Activated naive CD4-positive, alpha-beta T cell treated with anti-CD3 and anti-CD28 coated beads, Interleukin-2, amount 50 U/mL, for 72 hours (primary cell): ENCODE measurements around the gene RIMBP2. TPM values are rescaled to one million over a fixed set of nuclear protein-coding genes. Genes with fewer than 3 reads are reported as not detected.
"Not testable (repeated sequence)": the region's sequence is repeated elsewhere in the genome, so short reads cannot be mapped to it uniquely, and the experiment has no call there.

ENCODE experiments used
- ATAC-seq, 2 donors: fragments of 150-1000 bp; cut with Tn5 transposase; 2 replicates each; pipeline ENCODE4 v1.10.0; 2021; ENCODE audit warnings: mild to moderate bottlenecking in 2 of 2, moderate library complexity in 2 of 2
- DNase-seq, 2 donors: peaks; one replicate each; pipeline ENCODE4 v3.0.0; 2021 to 2022; ENCODE audit warnings: low spot score in 2 of 2
- H3K27ac Mint-ChIP-seq, 2 donors: one replicate each; pipeline ENCODE4 v1.8.0; 2022; ENCODE audit warnings: mild to moderate bottlenecking in 2 of 2, mixed read lengths in 2 of 2
- H3K36me3 Mint-ChIP-seq, 2 donors: one replicate each; pipeline ENCODE4 v1.8.0; 2022; ENCODE audit warnings: mixed read lengths in 2 of 2
- H3K9me3 Mint-ChIP-seq, 2 donors: one replicate each; pipeline ENCODE4 v1.8.0; 2022; ENCODE audit warnings: mixed read lengths in 2 of 2
- total RNA-seq, 2 donors: library from RNA; stranded (reverse); gene quantifications; one replicate each; pipeline ENCODE4 v1.2.3, GENCODE V29; 2022

RIMBP2 gene
- not detected for total RNA-seq

GRCh38 chr12:130715998-130716968 lies at the start of gene RIMBP2:
Gene RIMBP2, minus strand, starts transcription at chr12:130716299. Its CDS starts 237,286 bp downstream, at chr12:130479013.
- DNase-seq, result no peak
- H3K9me3 Mint-ChIP-seq, result no peaks in the 10 kb centered on the region
- no peak within 1 kb of the TSS for H3K27ac Mint-ChIP-seq
- peaks cover 0 to 6% of the 10 kb centered on the region in 2 donors for H3K36me3 Mint-ChIP-seq
- peak in 1 of 2 donors; percentile 24 for ATAC-seq

DNA sequence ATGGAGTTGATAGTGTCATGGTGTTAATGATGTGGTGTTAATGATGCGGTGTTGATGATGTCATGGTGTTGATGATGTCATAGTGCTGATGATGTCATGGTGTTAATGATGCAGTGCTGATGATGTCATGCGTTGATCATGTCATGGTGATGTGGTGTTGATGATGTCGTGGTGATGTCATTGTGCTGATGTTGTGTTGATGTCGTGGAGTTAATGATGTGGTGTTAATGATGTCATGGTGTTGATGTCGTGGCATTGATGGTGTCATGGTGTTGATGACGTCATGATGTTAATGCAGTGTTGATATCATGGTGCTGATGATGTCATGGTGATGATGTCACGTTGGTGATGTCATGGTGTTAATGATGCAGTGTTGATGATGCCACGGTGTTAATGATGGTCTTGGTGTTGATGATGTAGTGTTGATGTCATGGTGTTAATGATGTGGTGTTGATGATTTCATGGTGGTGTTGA lies 49.1 kb upstream of the RIMBP2 start:
- H3K9me3 Mint-ChIP-seq, result no peaks in the 10 kb centered on the region
- no peak overlapping the region for H3K27ac Mint-ChIP-seq
- no peaks in the 10 kb centered on the region for H3K36me3 Mint-ChIP-seq
- DNase-seq (no peak), ATAC-seq (peak in 1 of 2 donors; percentile 11)

DNA sequence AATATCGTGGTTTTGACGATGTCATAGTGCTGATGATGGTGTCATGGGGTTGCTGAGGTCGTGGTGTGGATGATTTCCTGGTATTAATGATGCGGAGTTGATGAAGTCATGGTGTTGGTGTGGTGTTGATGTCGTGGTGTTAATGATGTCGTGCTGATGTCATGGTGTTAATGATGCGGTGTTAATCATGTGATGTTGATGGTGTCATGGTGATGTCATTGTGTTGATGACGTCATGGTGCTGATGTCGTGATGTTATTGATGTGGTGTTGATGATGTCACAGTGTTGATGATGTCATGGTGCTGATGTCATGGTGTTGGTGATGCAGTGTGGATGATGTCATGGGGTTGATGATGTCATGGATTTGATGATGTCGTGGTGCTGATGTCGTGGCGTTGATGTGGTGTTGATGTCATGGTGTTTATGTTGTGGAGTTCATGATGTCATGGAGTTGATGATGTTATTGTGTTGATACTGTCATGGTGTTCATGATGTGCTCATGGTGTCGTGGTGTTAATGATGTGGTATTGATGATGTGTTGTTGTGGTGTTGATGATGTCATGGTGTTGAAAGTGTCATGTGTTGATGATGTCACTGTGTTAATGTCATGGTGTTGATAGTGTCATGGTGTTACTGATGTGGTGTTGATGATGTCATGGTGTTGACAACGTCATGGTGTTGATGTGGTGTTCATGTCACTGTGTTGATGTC lies 48.5 kb upstream of the RIMBP2 start:
- Mint-ChIP-seq H3K27ac (no peak overlapping the region), H3K36me3 (no peaks in the 10 kb centered on the region), H3K9me3 (no peaks in the 10 kb centered on the region)
- DNase-seq (peak in 1 of 2 donors; percentile 55), ATAC-seq (peak; percentile 25 to 31)

GRCh38 chr12:130764073-130764472 lies 48.0 kb upstream of the RIMBP2 start:
- no peaks in the 10 kb centered on the region for H3K9me3 Mint-ChIP-seq
- DNase-seq, result no peak
- peak; percentile 13 to 18 for ATAC-seq
- H3K36me3 Mint-ChIP-seq, result no peaks in the 10 kb centered on the region
- H3K27ac Mint-ChIP-seq, result no peak overlapping the region

DNA sequence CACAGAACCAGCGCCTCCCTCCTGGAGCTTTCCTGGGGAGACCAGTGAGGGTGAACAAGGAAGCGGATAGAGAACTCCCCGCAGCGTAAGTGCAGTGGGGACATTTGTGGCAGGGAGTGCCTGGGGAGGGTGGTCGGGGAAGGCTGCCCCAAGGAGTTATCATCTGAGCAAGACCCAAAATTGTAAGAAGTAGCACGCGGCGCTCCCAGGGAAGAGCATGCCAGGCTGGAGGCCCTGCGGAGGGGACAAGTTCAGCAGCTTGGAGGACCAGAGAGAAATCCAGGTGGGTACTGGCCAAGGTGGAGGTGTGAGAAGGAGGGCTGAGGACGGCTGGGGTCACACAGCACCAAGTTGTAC lies 46.2 kb upstream of the RIMBP2 start:
- ATAC-seq (no peak), DNase-seq (no peak)
- H3K9me3 Mint-ChIP-seq, result no peaks in the 10 kb centered on the region
- no peak overlapping the region for H3K27ac Mint-ChIP-seq
- H3K36me3 Mint-ChIP-seq, result no peaks in the 10 kb centered on the region

DNA sequence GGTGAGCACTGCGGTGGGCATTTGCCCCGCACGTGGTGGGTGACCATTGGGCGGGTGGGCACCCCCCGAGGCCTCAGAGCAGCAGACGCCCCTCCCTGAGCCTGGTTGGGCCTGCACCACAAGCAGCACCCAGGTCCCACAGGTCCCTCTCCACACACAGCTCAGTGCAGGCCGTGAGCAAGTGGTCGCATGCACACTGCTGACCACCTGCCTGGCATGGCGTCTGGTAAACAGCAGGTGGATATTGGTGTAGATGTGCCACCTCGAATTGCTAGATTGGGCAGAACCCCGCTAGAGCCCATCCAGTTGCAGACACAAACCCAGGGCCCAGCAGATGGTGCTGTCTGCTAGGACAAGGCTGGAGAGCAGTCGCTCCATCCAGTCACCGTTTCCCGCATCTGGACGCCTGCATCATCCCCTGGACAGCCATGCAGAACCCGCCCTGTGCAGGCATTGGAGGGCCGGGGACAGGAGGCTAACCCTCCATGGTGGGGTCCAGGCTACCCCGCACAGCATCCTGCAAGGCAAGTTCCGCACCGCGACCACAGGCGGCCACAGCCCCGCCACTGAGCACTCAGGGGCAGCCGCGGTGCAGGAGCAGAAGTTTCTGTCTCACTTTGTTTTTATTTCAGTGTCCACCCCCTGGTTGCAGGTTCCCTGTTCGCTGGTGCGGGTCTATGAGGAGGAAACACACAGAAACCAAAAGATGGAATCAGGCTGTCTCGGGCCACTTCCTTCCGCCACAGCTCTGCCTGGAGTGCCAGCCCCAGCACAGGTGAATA lies 45.6 kb upstream of the RIMBP2 start:
- Mint-ChIP-seq H3K27ac (no peak overlapping the region), H3K36me3 (no peaks in the 10 kb centered on the region), H3K9me3 (no peaks in the 10 kb centered on the region)
- peak; percentile 40 to 64 for ATAC-seq
- peak in 1 of 2 donors; percentile 67 for DNase-seq

DNA sequence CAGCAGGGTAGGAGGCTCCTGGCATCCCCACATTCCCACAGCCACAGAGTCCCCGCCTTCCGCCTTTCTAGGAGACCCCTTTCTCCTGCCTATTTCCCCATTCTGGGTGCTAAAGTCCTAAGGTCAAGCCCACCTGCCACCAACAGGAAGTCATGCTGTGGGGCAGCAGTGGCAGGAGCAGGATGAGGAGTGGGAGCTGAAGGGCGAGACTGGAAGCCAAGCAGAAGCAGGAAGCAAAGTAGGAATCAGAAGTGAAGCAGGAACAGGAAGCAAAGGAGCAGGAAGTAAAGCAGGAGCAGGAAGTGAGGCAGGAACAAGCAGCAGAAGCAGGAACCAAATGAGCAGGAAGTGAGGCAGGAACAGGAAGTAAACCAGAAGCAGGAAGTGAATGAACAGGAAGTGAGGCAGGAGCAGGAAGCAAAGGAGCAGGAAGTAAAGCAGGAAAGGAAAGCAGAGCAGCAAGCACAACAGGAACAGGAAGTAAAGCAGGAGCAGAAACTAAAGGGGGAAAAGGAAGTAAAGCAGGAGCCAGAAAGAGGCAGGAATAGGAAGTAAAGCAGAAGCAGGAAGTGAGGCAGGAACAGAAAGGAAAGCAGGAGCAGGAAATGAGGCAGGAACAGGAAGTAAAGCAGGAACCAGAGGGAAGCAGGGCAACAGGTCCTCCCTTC lies 38.3 kb upstream of the RIMBP2 start:
- peaks cover 9 to 14% of the 10 kb centered on the region in 2 donors for H3K36me3 Mint-ChIP-seq
- DNase-seq, result no peak
- no peak for ATAC-seq

GRCh38 chr12:130752692-130753230 lies 36.7 kb upstream of the RIMBP2 start:
- no peak overlapping the region for H3K27ac Mint-ChIP-seq
- DNase-seq (no peak), ATAC-seq (no peak)
- peaks cover 7 to 10% of the 10 kb centered on the region in 2 donors for H3K9me3 Mint-ChIP-seq
- H3K36me3 Mint-ChIP-seq, result peaks cover 9 to 14% of the 10 kb centered on the region in 2 donors

More for the DNA sequence above, 38.3 kb upstream of the RIMBP2 start:
- H3K27ac Mint-ChIP-seq, result peak overlapping the region; percentile 90
- peaks cover 7 to 10% of the 10 kb centered on the region in 2 donors for H3K9me3 Mint-ChIP-seq

GRCh38 chr12:130752037-130752436 lies 35.9 kb upstream of the RIMBP2 start:
- peaks cover 7 to 10% of the 10 kb centered on the region in 2 donors for H3K9me3 Mint-ChIP-seq
- not testable (repeated sequence) for H3K27ac Mint-ChIP-seq, ATAC-seq, DNase-seq
- peaks cover 9 to 14% of the 10 kb centered on the region in 2 donors for H3K36me3 Mint-ChIP-seq

DNA sequence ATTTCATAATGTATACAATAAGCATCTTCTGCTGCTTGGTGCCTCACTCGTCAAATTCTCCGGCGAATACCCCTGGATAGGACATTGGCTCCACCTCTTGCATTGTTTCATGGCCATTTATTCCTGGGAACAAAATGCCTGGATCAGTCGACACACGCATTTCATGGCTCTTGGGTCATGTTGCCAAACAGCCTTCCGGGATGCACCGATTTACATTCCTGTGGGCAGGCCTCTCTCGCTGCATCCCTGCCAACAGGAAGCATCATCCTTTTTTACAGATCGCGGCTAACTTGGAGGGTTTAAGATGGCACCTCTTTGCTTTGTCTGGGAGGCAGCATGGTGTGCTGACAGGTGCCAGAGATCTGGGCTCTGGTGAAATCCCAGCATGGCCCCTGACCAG lies 32.7 kb upstream of the RIMBP2 start:
- Mint-ChIP-seq H3K27ac (no peak overlapping the region), H3K9me3 (peaks cover 0 to 2% of the 10 kb centered on the region in 2 donors), H3K36me3 (no peaks in the 10 kb centered on the region)
- ATAC-seq (no peak), DNase-seq (no peak)

DNA sequence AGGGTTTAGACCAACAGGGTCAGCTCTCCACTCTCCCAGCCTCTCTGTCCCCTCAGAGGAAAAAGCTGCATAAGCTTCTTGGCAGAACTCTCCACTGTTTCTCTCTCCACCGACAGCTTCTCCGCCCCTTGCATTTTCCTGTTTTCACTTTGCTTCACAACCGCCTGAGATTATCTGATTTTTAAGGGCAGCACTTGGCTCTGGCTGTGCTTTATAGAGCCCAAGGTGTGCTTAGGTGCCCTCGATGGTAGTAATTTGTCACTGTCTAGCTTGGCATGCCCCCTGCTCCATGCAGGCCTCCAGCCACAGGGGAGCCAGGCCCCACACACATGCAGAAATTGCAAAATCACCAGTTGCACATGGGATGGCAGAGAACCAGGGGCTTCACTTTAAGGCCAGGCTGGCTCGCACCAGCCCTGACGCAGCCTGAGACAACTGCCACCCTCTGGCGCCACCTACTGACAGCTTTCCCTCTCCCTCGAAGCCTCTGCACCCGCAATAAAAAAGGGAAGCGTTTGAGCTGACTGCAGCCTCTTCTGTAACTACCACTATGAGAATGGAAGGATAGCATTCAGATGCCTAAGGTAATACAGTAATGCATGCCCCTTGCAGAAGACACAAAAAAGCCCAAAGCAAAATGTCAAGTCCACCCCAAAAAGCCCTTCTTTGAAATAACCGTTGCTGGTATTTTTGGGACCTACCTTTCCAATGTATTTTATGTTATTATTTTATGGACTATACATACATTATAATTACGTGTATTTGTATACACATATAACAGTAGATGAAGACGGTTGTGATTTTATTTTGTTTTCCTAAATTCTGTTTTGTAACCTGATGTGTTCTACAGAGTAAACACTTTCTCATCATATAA lies 32.0 kb upstream of the RIMBP2 start:
- no peaks in the 10 kb centered on the region for H3K9me3 Mint-ChIP-seq
- peak; percentile 79 to 89 for ATAC-seq
- H3K36me3 Mint-ChIP-seq, result no peaks in the 10 kb centered on the region
- H3K27ac Mint-ChIP-seq, result no peak overlapping the region
- DNase-seq, result peak in 1 of 2 donors; percentile 81

- DNase-seq (no peak), ATAC-seq (no peak)
- no peaks in the 10 kb centered on the region for H3K36me3 Mint-ChIP-seq
- no peaks in the 10 kb centered on the region for H3K9me3 Mint-ChIP-seq
- no peak overlapping the region for H3K27ac Mint-ChIP-seq
These were observed 30.4 kb upstream of the RIMBP2 start for GRCh38 chr12:130746546-130746945.

- Mint-ChIP-seq H3K36me3 (no peaks in the 10 kb centered on the region), H3K27ac (no peak overlapping the region), H3K9me3 (no peaks in the 10 kb centered on the region)
- DNase-seq (no peak), ATAC-seq (no peak)
These were observed 29.8 kb upstream of the RIMBP2 start for GRCh38 chr12:130745921-130746320.

GRCh38 chr12:130744274-130744673 lies 28.2 kb upstream of the RIMBP2 start:
- H3K9me3 Mint-ChIP-seq, result no peaks in the 10 kb centered on the region
- H3K27ac Mint-ChIP-seq, result no peak overlapping the region
- peaks cover 0 to 7% of the 10 kb centered on the region in 2 donors for H3K36me3 Mint-ChIP-seq

GRCh38 chr12:130743606-130744005 lies 27.5 kb upstream of the RIMBP2 start:
- Mint-ChIP-seq H3K36me3 (peaks cover 0 to 7% of the 10 kb centered on the region in 2 donors), H3K27ac (no peak overlapping the region), H3K9me3 (no peaks in the 10 kb centered on the region)
- DNase-seq (no peak), ATAC-seq (no peak)

More at GRCh38 chr12:130744274-130744673, 28.2 kb upstream of the RIMBP2 start:
- DNase-seq (no peak), ATAC-seq (no peak)
